ENCODE data around the gene PRICKLE4. TPM values are rescaled to one million over a fixed set of nuclear protein-coding genes. Genes with fewer than 3 reads are reported as not detected.

PRICKLE4 gene
- total and polyA plus RNA-seq, 2 of the 13 experiments (the other 11 are each of a cell fraction or from before 2014, with no cell fraction given): 0.92 to 1.2 TPM

- TF ChIP-seq THAP9 (CRISPR knock-in tag; IDR thresholded peaks at IDR 0.05; ENCODE audit: borderline replicate concordance): 0 out of 2 replicates have a peak, but pooled peaks have one; percentile 17
- TF ChIP-seq ZNF550 (CRISPR knock-in tag; IDR thresholded peaks at IDR 0.05; ENCODE audit: borderline replicate concordance): no peak
- TF ChIP-seq, protein P1, sequence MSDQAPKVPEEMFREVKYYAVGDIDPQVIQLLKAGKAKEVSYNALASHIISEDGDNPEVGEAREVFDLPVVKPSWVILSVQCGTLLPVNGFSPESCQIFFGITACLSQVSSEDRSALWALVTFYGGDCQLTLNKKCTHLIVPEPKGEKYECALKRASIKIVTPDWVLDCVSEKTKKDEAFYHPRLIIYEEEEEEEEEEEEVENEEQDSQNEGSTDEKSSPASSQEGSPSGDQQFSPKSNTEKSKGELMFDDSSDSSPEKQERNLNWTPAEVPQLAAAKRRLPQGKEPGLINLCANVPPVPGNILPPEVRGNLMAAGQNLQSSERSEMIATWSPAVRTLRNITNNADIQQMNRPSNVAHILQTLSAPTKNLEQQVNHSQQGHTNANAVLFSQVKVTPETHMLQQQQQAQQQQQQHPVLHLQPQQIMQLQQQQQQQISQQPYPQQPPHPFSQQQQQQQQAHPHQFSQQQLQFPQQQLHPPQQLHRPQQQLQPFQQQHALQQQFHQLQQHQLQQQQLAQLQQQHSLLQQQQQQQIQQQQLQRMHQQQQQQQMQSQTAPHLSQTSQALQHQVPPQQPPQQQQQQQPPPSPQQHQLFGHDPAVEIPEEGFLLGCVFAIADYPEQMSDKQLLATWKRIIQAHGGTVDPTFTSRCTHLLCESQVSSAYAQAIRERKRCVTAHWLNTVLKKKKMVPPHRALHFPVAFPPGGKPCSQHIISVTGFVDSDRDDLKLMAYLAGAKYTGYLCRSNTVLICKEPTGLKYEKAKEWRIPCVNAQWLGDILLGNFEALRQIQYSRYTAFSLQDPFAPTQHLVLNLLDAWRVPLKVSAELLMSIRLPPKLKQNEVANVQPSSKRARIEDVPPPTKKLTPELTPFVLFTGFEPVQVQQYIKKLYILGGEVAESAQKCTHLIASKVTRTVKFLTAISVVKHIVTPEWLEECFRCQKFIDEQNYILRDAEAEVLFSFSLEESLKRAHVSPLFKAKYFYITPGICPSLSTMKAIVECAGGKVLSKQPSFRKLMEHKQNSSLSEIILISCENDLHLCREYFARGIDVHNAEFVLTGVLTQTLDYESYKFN (CRISPR knock-in tag; conservative IDR thresholded peaks at IDR 0.05): no peak
- TF ChIP-seq ASH2L (IDR thresholded peaks at IDR 0.05; ENCODE audit: insufficient read length, low read depth, low read length): no peak
- no peak for TF ChIP-seq ZNF496 (CRISPR knock-in tag; IDR thresholded peaks at IDR 0.05; ENCODE audit: insufficient replicate concordance)
- TF ChIP-seq FOXK2 (IDR thresholded peaks at IDR 0.05): no peak
- peak; percentile 51; the same call in 1 of the 2 replicates for TF ChIP-seq ZNF800 (CRISPR knock-in tag; IDR thresholded peaks at IDR 0.05)
- TF ChIP-seq RBM39 (IDR thresholded peaks at IDR 0.05; ENCODE audit: low read depth, low read length, poor library complexity, severe bottlenecking): peak; percentile 3
- TF ChIP-seq, protein P2, sequence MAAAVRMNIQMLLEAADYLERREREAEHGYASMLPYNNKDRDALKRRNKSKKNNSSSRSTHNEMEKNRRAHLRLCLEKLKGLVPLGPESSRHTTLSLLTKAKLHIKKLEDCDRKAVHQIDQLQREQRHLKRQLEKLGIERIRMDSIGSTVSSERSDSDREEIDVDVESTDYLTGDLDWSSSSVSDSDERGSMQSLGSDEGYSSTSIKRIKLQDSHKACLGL (CRISPR knock-in tag; IDR thresholded peaks at IDR 0.05): peak; percentile 8; the same call in 1 of the 2 replicates
- peak; percentile 3; the same call in 1 of the 2 replicates for TF ChIP-seq GATAD1 (CRISPR knock-in tag; IDR thresholded peaks at IDR 0.05)
- no peak for TF ChIP-seq ZMYM3 (CRISPR knock-in tag; IDR thresholded peaks at IDR 0.05)
- TF ChIP-seq SOX13 (IDR thresholded peaks at IDR 0.05): no peak
- TF ChIP-seq SOX13 (CRISPR knock-in tag; conservative IDR thresholded peaks at IDR 0.05 in 1 of 2, IDR thresholded peaks at IDR 0.05 in 1 of 2): 0 out of 4 replicates have a peak, but pooled peaks of 1 of the 2 experiments have one; percentile 3
- no peak for TF ChIP-seq MTA3 (CRISPR knock-in tag; IDR thresholded peaks at IDR 0.05)
- no peak for TF ChIP-seq SMYD3 (CRISPR knock-in tag; IDR thresholded peaks at IDR 0.05)
- TF ChIP-seq CCAR2 (optimal IDR thresholded peaks at IDR 0.05; ENCODE audit: low read depth, low read length): no peak
- no peak for TF ChIP-seq ZNF558 (CRISPR knock-in tag; IDR thresholded peaks at IDR 0.05; ENCODE audit: borderline replicate concordance)
- TF ChIP-seq KLF9 (CRISPR knock-in tag; IDR thresholded peaks at IDR 0.05; ENCODE audit: low read depth): 0 out of 2 replicates have a peak, but pooled peaks have one; percentile 0
These were observed 47.2 kb upstream of the PRICKLE4 start (continued) for GRCh38 chr6:41733360-41733706.

Measured in HepG2 (cell line).